ENCODE results near the gene RPS15. TPM values are rescaled to one million over a fixed set of nuclear protein-coding genes. Genes with fewer than 3 reads are reported as not detected.

RPS15 gene
- total and polyA plus RNA-seq, 4 donors: 296 to 954 (median 414) TPM

DNA sequence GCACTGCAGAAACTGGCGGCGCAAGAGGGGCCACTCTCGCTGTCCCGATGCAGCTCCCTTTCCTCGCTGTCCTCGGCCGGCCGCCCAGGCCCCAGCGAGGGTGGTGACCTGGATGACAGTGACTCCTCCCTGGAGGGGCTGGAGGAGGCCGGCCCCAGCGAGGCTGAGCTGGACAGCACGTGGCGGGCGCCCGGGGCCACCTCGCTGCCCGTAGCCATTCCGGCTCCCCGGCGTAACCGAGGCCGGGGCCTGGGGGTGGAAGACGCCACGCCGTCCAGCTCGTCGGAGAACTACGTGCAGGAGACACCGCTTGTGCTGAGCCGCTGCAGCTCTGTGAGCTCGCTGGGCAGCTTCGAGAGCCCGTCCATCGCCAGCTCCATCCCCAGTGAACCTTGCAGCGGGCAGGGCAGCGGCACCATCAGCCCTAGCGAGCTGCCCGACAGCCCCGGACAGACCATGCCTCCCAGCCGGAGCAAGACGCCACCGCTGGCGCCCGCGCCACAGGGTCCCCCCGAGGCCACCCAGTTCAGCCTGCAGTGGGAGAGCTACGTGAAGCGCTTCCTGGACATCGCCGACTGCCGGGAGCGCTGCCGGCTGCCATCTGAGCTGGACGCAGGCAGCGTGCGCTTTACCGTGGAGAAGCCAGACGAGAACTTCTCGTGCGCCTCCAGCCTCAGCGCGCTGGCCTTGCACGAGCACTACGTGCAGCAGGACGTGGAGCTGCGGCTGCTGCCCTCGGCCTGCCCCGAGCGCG, 28.4 kb downstream of the RPS15 start (continued):
- TF ChIP-seq, protein P1, sequence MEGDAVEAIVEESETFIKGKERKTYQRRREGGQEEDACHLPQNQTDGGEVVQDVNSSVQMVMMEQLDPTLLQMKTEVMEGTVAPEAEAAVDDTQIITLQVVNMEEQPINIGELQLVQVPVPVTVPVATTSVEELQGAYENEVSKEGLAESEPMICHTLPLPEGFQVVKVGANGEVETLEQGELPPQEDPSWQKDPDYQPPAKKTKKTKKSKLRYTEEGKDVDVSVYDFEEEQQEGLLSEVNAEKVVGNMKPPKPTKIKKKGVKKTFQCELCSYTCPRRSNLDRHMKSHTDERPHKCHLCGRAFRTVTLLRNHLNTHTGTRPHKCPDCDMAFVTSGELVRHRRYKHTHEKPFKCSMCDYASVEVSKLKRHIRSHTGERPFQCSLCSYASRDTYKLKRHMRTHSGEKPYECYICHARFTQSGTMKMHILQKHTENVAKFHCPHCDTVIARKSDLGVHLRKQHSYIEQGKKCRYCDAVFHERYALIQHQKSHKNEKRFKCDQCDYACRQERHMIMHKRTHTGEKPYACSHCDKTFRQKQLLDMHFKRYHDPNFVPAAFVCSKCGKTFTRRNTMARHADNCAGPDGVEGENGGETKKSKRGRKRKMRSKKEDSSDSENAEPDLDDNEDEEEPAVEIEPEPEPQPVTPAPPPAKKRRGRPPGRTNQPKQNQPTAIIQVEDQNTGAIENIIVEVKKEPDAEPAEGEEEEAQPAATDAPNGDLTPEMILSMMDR (IDR thresholded peaks at IDR 0.05; ENCODE audit: low read depth, low read length, missing input control): no peak
- TF ChIP-seq FOXA2 (IDR thresholded peaks at IDR 0.05): no peak
- TF ChIP-seq, protein P2, sequence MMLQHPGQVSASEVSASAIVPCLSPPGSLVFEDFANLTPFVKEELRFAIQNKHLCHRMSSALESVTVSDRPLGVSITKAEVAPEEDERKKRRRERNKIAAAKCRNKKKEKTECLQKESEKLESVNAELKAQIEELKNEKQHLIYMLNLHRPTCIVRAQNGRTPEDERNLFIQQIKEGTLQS (IDR thresholded peaks at IDR 0.05): no peak
- TF ChIP-seq EGR1 (IDR thresholded peaks at IDR 0.05; ENCODE audit: low read depth in 2 of 2): no peak
- TF ChIP-seq, protein P3, sequence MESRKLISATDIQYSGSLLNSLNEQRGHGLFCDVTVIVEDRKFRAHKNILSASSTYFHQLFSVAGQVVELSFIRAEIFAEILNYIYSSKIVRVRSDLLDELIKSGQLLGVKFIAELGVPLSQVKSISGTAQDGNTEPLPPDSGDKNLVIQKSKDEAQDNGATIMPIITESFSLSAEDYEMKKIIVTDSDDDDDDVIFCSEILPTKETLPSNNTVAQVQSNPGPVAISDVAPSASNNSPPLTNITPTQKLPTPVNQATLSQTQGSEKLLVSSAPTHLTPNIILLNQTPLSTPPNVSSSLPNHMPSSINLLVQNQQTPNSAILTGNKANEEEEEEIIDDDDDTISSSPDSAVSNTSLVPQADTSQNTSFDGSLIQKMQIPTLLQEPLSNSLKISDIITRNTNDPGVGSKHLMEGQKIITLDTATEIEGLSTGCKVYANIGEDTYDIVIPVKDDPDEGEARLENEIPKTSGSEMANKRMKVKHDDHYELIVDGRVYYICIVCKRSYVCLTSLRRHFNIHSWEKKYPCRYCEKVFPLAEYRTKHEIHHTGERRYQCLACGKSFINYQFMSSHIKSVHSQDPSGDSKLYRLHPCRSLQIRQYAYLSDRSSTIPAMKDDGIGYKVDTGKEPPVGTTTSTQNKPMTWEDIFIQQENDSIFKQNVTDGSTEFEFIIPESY (IDR thresholded peaks at IDR 0.05): no peak

DNA sequence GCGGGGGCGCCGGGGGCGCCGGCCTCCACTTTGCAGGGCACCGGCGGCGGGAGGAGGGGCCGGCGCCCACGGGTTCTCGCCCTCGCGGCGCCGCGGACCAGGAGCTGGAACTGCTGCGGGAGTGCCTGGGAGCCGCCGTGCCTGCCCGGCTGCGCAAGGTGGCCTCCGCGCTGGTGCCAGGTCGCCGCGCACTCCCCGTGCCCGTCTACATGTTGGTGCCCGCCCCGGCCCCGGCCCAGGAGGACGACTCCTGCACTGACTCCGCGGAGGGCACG, 29.0 kb downstream of the RPS15 start:
- no peak overlapping the region for H3K27ac ChIP-seq (ENCODE audit: low read depth in 1 of 2, low read length in 2 of 2)
- TF ChIP-seq, protein P1 (IDR thresholded peaks at IDR 0.05; ENCODE audit: low read depth, low read length, missing input control): no peak
- no peak for TF ChIP-seq FOXA2 (IDR thresholded peaks at IDR 0.05)
- no peak for TF ChIP-seq EGR1 (IDR thresholded peaks at IDR 0.05; ENCODE audit: low read depth in 2 of 2)
- TF ChIP-seq, protein P3 (IDR thresholded peaks at IDR 0.05): no peak
- no peak for TF ChIP-seq GABPA (IDR thresholded peaks at IDR 0.05 in 1 of 2, conservative IDR thresholded peaks at IDR 0.05 in 1 of 2)
- TF ChIP-seq NR2F2 (IDR thresholded peaks at IDR 0.05): no peak
- TF ChIP-seq YY1 (IDR thresholded peaks at IDR 0.05): no peak
- TF ChIP-seq RAD21 (IDR thresholded peaks at IDR 0.05): no peak
- 17% methylated on average over 36 of the region's 36 CpGs for WGBS
- H3K4me3 ChIP-seq (ENCODE audit: low read depth in 1 of 3, low read length in 3 of 3): no peak overlapping the region
- no peaks in the 10 kb centered on the region for H3K9me3 ChIP-seq (ENCODE audit: control insufficient read depth in 4 of 4, low read length in 3 of 4)
- H3K27me3 ChIP-seq (ENCODE audit: control insufficient read depth in 4 of 4, insufficient read depth in 4 of 4, low read length in 3 of 4): peaks cover 0 to 11% (median 7%) of the 10 kb centered on the region in 4 donors
- H3K9ac ChIP-seq (ENCODE audit: low read depth in 1 of 2, low read length in 2 of 2): no peak overlapping the region
- peaks cover 30 to 62% (median 44%) of the 10 kb centered on the region in 4 donors for H3K4me1 ChIP-seq (ENCODE audit: control insufficient read depth in 4 of 4, insufficient read depth in 4 of 4, low read length in 3 of 4)
- H3K36me3 ChIP-seq (ENCODE audit: control insufficient read depth in 4 of 4, insufficient read depth in 3 of 4, low read depth in 1 of 4, low read length in 3 of 4): no peaks in the 10 kb centered on the region
- DNase-seq (ENCODE audit: low spot score): no peak
